Uterine smooth muscle cell (primary cell): ENCODE data around the gene CYP2C8. TPM values are rescaled to one million over a fixed set of nuclear protein-coding genes. Genes with fewer than 3 reads are reported as not detected.

Source experiments
- total RNA-seq: library from RNA; depleted of rRNA; stranded (reverse); fragments of >200 nt; gene quantifications from 2 replicates; pipeline ENCODE4 v1.2.3, GENCODE V29; 2014

Gene CYP2C8
- total RNA-seq, result not detected in 2 replicates

DNA sequence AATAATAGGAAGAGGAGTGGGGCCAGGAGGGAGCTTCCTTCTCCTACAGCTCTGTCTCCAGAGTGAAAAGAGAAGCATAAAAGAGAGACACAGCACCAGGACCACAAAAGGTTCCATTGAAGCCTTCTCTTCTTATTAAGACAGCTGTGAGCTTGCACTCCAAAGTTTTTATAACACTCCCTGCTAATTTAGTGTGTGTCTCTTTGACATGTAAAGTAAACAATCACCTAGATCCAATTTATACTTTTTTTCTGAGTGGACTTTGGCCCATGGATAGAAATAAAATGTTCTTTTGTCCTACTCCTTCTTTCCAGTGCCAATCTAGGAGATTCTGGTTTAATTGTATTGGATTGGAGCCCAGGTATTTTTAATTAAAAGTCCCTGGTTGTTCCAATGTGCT, at the start of gene CYP2C8:
CYP2C8 (minus strand) TSS at position 212 of the 400 bp plus-strand sequence; CDS start at position 117, 95 bp downstream.

Other genes with a start within 250 kb of the CYP2C8 start
- not detected in 2 replicates for gene CYP2C9, start 130.8 kb downstream of the CYP2C8 start, total RNA-seq
- gene ACSM6, start 124.7 kb upstream of the CYP2C8 start, total RNA-seq, result not detected in 2 replicates
- 1.2 and 4.8 TPM in 2 replicates for gene PDLIM1, start 221.5 kb upstream of the CYP2C8 start, total RNA-seq